GM23248 (cell line): ENCODE measurements around the gene TWNK. TPM values are rescaled to one million over a fixed set of nuclear protein-coding genes. Genes with fewer than 3 reads are reported as not detected.

Experiments
- DNase-seq: peaks from one replicate; pipeline ENCODE4 v3.0.0-alpha.2; 2015
- H2AFZ ChIP-seq: fragments of 200-600 bp; sonication (generic); 2 replicates; pipeline ENCODE4 v1.6.1; 2016; ENCODE audit warnings: antibody characterized with exemption
- H3F3A ChIP-seq: fragments of 200-600 bp; sonication (generic); 2 replicates; pipeline ENCODE4 v1.6.1; 2016; ENCODE audit warnings: mild to moderate bottlenecking, antibody characterized with exemption, mixed run types; ENCODE audit not compliant: insufficient read depth
- H3K27ac ChIP-seq: fragments of 200-600 bp; sonication (generic); 2 replicates; pipeline ENCODE4 v1.5.1; 2016; ENCODE audit warnings: mild to moderate bottlenecking
- H3K27me3 ChIP-seq: fragments of 200-600 bp; sonication (generic); replicated peaks from 2 replicates; pipeline ENCODE4 v1.6.1; 2016; ENCODE audit warnings: mild to moderate bottlenecking; ENCODE audit not compliant: insufficient read depth
- H3K36me3 ChIP-seq: fragments of 200-600 bp; sonication (generic); 2 replicates; pipeline ENCODE4 v1.6.1; 2016; ENCODE audit warnings: low read depth, mild to moderate bottlenecking
- H3K4me1 ChIP-seq: fragments of 200-600 bp; sonication (generic); 2 replicates; pipeline ENCODE4 v1.6.1; 2016; ENCODE audit warnings: mild to moderate bottlenecking; ENCODE audit not compliant: insufficient read depth
- H3K4me2 ChIP-seq: fragments of 200-600 bp; sonication (generic); one replicate; pipeline ENCODE4 v1.6.1; 2016; ENCODE audit warnings: mild to moderate bottlenecking; ENCODE audit not compliant: unreplicated experiment
- H3K4me3 ChIP-seq: fragments of 200-600 bp; sonication (generic); 2 replicates; pipeline ENCODE4 v1.5.1; 2016; ENCODE audit warnings: mild to moderate bottlenecking
- H3K79me2 ChIP-seq: fragments of 200-600 bp; sonication (generic); 2 replicates; pipeline ENCODE4 v1.6.1; 2016; ENCODE audit warnings: mild to moderate bottlenecking; ENCODE audit not compliant: insufficient read depth
- H3K9ac ChIP-seq: fragments of 200-600 bp; sonication (generic); 2 replicates; pipeline ENCODE4 v1.6.1; 2016; ENCODE audit warnings: mild to moderate bottlenecking
- H3K9me2 ChIP-seq: fragments of 200-600 bp; sonication (generic); 2 replicates; pipeline ENCODE4 v1.6.1; 2016; ENCODE audit warnings: mixed run types, mild to moderate bottlenecking, moderate library complexity; ENCODE audit not compliant: insufficient read depth
- H3K9me3 ChIP-seq: fragments of 200-600 bp; sonication (generic); one replicate; pipeline ENCODE4 v1.6.1; 2017; ENCODE audit warnings: low read depth
- H4K20me1 ChIP-seq: fragments of 200-600 bp; sonication (generic); 2 replicates; pipeline ENCODE4 v1.6.0; 2016; ENCODE audit not compliant: insufficient read depth
- EZH2 ChIP-seq: fragments of 200-600 bp; sonication (generic); IDR thresholded peaks from 2 replicates; pipeline ENCODE4 v1.6.1; 2018; ENCODE audit warnings: antibody characterized with exemption, mild to moderate bottlenecking; ENCODE audit not compliant: insufficient read depth, poor library complexity, severe bottlenecking
- EZH2phosphoT487 ChIP-seq: fragments of 200-600 bp; sonication (generic); IDR thresholded peaks from 2 replicates; pipeline ENCODE4 v1.6.1; 2018; ENCODE audit warnings: antibody characterized with exemption, moderate library complexity, mild to moderate bottlenecking, low read depth; ENCODE audit not compliant: insufficient read depth
- WGBS, 2 experiments: methylation state at CpG; one replicate each; pipeline ENCODE4 v1.1.6; 2015 to 2017; ENCODE audit warnings: low lambda C conversion rate in 2 of 2, low coverage in 1 of 2; ENCODE audit errors: missing lambda C conversion rate in 2 of 2; 5-methylcytosine and 5-hydroxymethylcytosine counted together
- in situ Hi-C: fragments of 300-500 bp; cut with MboI; formaldehyde crosslinking; loops from 2 replicates; pipeline ENCODE4 v1.15.0; 2020
- polyA plus RNA-seq: library from polyadenylated mRNA; unstranded; fragments of >200 nt; fragmentation: Nextera tagmentation; extraction: Ambion mirVana; gene quantifications from 2 replicates; pipeline ENCODE4 v1.2.1, GENCODE V29; 2016
- total RNA-seq: library from RNA; depleted of rRNA; stranded (reverse); fragments of >200 nt; shearing (Covaris generic); gene quantifications from 2 replicates; pipeline ENCODE4 v1.2.3, GENCODE V29; 2014

Gene TWNK
- total and polyA plus RNA-seq, 2 experiments from 2014 or later, result 4.4 TPM

- peaks cover 23% of the 10 kb centered on the region for H3F3A ChIP-seq
- no peaks in the 10 kb centered on the region for H3K27me3 ChIP-seq
- H3K4me1 ChIP-seq, result peaks cover 22% of the 10 kb centered on the region
- DNase-seq, result peak; percentile 76
- H3K9ac ChIP-seq, result peak overlapping the region; percentile 100
- TF ChIP-seq EZH2 (no peak), EZH2phosphoT487 (no peak)
- H3K9me3 ChIP-seq, result no peaks in the 10 kb centered on the region
- H3K36me3 ChIP-seq, result peaks cover 10% of the 10 kb centered on the region
- H4K20me1 ChIP-seq, result no peaks in the 10 kb centered on the region
- H3K9me2 ChIP-seq, result no peaks in the 10 kb centered on the region
- H3K4me3 ChIP-seq, result peak overlapping the region; percentile 98
- in situ Hi-C loops, result no loop called here
- peak overlapping the region; percentile 61 for H2AFZ ChIP-seq
- WGBS, 2 experiments, result 3% methylated on average over 19 of the region's 19 CpGs
- peaks cover 56% of the 10 kb centered on the region for H3K79me2 ChIP-seq
- H3K4me2 ChIP-seq, result peak overlapping the region; percentile 71
- H3K27ac ChIP-seq, result peak overlapping the region; percentile 91
Observed at GRCh38 chr10:101000127-101000914, 13.0 kb downstream of the TWNK start.

- peaks cover 15% of the 10 kb centered on the region for H3K36me3 ChIP-seq
- peaks cover 19% of the 10 kb centered on the region for H3F3A ChIP-seq
- peak; percentile 97 for DNase-seq
- peak overlapping the region; percentile 71 for H3K4me2 ChIP-seq
- in situ Hi-C loops, result no loop called here
- no peaks in the 10 kb centered on the region for H3K9me2 ChIP-seq
- peaks cover 64% of the 10 kb centered on the region for H3K79me2 ChIP-seq
- TF ChIP-seq EZH2phosphoT487, result no peak
- no peaks in the 10 kb centered on the region for H3K9me3 ChIP-seq
- no peak overlapping the region for H2AFZ ChIP-seq
- H3K27ac ChIP-seq, result peak overlapping the region; percentile 91
- no peaks in the 10 kb centered on the region for H4K20me1 ChIP-seq
- peak overlapping the region; percentile 100 for H3K9ac ChIP-seq
- H3K27me3 ChIP-seq, result no peaks in the 10 kb centered on the region
- peak overlapping the region; percentile 98 for H3K4me3 ChIP-seq
- H3K4me1 ChIP-seq, result peaks cover 22% of the 10 kb centered on the region
- 23 to 25% methylated on average over 12 of the region's 12 CpGs for WGBS, 2 experiments
Observed at GRCh38 chr10:101000915-101001658, 13.7 kb downstream of the TWNK start.

DNA sequence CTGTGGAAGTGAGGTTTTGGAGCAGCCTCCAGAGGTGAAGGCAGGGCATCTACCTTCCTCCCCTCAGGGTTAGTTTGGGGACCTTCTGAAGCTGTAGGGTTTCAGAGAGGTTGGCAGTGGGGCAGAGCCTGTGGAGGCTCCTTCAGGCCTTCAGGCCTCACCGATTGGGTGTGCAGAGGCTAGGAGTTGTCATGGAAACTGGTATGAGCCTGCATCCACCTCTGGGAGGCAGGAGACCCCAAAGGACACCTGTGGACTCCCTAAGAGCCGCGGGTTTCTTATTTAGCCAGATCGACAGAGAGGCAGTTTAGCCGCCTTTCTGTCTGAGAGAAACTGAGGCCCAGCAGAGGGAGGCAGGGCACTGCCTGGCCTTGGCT lies 14.3 kb downstream of the TWNK start:
- peaks cover 18% of the 10 kb centered on the region for H3K36me3 ChIP-seq
- TF ChIP-seq EZH2 (no peak), EZH2phosphoT487 (no peak)

GRCh38 chr10:101002456-101002855 lies 15.1 kb downstream of the TWNK start:
- peak overlapping the region; percentile 100; the same call in 1 of the 2 replicates for H3K9ac ChIP-seq

More for the DNA sequence above, 14.3 kb downstream of the TWNK start:
- H3K9me3 ChIP-seq, result no peaks in the 10 kb centered on the region
- no peaks in the 10 kb centered on the region for H4K20me1 ChIP-seq
- peak overlapping the region; percentile 71 for H3K4me2 ChIP-seq
- no peaks in the 10 kb centered on the region for H3K9me2 ChIP-seq
- peak overlapping the region; percentile 100 for H3K9ac ChIP-seq
- peaks cover 19% of the 10 kb centered on the region for H3F3A ChIP-seq
- in situ Hi-C loops, result no loop called here
- no peak overlapping the region for H2AFZ ChIP-seq
- peaks cover 19% of the 10 kb centered on the region for H3K4me1 ChIP-seq
- peak overlapping the region; percentile 91 for H3K27ac ChIP-seq
- 23 to 34% methylated on average over 5 of the region's 5 CpGs for WGBS, 2 experiments
- no peaks in the 10 kb centered on the region for H3K27me3 ChIP-seq
- H3K4me3 ChIP-seq, result peak overlapping the region; percentile 98
- peaks cover 64% of the 10 kb centered on the region for H3K79me2 ChIP-seq
- no peak for DNase-seq

More at GRCh38 chr10:101002456-101002855, 15.1 kb downstream of the TWNK start:
- peaks cover 64% of the 10 kb centered on the region for H3K79me2 ChIP-seq
- no peak overlapping the region for H3K4me3 ChIP-seq
- WGBS, 2 experiments, result 92 to 94% methylated on average over 11 of the region's 11 CpGs
- in situ Hi-C loops, result no loop called here
- 0 out of 2 replicates have a peak overlapping the region, but pooled peaks have one; percentile 91 for H3K27ac ChIP-seq
- peaks cover 18% of the 10 kb centered on the region for H3K4me1 ChIP-seq
- no peaks in the 10 kb centered on the region for H3K9me2 ChIP-seq
- no peak for DNase-seq
- TF ChIP-seq EZH2phosphoT487, result no peak
- TF ChIP-seq EZH2, result no peak
- H3F3A ChIP-seq, result peaks cover 19% of the 10 kb centered on the region
- H2AFZ ChIP-seq, result no peak overlapping the region
- no peaks in the 10 kb centered on the region for H3K27me3 ChIP-seq
- no peak overlapping the region for H3K4me2 ChIP-seq
- H3K36me3 ChIP-seq, result peaks cover 23% of the 10 kb centered on the region
- H4K20me1 ChIP-seq, result no peaks in the 10 kb centered on the region
- H3K9me3 ChIP-seq, result no peaks in the 10 kb centered on the region
